NOMO-1 (cell line): ENCODE data around the gene HS3ST6.
"Not testable (repeated sequence)": the region's sequence is repeated elsewhere in the genome, so short reads cannot be mapped to it uniquely, and the experiment has no call there.

Source experiments
- DNase-seq, 2 experiments: peaks; one replicate each; lab custom pipeline; 2025; ENCODE audit not compliant: unreplicated experiment in 2 of 2; lab: John Stamatoyannopoulos, UW

The HS3ST6 gene

DNA sequence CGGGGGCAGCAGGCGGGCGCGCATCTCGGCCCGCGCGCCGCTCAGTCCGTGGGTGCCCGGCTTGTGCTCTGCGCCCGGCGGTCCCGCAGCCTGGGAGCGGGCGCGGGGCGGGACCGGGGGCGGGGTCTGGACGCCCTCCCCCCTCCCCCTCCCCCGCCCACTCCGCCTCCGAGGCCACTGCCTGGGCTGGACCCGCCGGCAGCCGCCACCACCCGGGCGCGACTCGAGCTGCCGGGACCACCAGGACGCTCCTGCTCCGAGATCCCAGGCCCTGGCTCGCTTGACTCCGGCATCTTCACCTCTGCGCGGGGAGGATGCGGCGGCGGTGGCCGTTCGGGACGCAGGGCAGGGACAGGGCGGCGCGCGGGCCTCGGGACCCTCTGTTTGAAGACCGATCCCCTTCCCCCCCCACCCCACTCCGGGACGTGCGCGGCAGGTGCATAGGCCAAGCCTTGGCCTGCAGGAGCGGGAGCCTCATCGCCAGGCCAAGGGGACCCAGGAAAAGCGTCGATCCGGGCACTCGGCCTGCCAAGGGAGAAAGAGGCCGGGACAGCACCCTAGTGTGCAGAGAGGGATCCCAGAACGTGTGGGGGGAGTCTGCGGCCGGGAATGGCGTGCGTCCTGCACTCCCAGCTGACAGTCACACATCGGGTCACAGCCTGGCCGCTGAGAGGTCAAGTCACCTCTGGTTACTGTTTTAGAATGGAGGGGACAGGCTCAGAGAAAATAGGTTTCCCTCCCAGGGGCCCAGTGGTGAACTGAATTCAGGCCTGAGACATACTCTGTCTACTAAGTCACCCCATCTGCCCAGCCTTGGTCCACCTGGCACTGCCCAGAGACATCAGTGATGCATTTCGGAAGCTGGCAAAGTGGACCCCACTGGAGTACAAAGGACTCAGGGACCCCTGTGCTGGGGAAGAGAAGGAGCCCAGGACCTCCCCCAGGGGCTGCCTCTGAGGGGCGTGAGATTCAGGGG lies at the start of gene HS3ST6:
Gene HS3ST6 (minus strand): TSS at position 65 of the 976 bp plus-strand sequence. CDS start 92 bp downstream, outside the sequence.
- DNase-seq = no peak

DNA sequence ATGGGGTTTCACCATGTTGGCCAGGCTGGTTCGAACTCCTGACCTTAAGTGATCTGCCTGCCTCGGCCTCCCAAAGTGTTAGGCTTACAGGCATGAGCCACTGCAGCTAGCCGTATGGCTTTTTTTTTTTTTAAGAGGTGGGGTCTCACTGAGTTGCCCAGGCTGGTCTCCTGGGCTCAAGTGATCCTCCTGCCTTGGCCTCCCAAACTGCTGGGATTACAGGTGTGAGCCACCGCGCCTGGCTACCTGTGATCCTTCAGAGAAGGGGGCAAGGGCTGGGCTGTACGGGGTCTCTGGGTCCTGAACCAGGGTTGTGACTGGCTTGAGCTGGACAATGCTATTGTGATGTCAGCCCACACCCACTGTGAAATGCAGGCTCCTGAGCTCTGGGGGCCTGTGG lies 48.2 kb upstream of the HS3ST6 start, which contains the start of gene RNF151:
Gene RNF151 (plus strand): TSS at position 397 of the 400 bp plus-strand sequence. CDS start 26 bp downstream, outside the sequence.
- no peak for DNase-seq

DNA sequence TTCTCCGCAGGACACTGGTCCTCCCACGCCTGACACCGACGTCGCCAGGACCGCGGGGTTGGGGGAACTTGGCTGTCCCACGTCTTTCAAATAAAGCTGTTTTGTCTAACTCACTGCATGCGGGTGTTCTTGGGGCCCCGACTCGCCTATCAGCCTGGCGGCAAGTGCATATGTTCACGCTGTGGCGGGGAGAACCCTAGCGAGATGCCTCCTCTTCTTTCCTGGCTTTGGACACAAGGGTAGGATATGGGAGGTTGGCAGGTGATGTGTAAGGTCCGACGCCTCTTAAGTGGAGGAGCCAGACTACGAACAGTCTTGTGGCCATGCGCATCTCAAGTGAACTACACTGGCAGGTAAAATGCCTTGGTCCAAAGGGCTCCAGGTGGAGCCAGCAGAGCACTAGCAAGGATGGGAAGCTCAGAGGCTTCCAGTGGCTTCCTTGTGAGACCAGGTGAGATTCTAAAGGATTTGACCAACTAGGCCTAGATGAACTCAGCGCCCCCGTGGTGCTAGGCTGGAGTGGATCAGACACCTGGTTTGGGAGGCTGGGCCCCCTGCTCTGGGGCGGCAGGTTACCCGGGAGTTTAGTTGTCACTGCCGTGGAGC lies 47.3 kb upstream of the HS3ST6 start:
- DNase-seq = no peak

DNA sequence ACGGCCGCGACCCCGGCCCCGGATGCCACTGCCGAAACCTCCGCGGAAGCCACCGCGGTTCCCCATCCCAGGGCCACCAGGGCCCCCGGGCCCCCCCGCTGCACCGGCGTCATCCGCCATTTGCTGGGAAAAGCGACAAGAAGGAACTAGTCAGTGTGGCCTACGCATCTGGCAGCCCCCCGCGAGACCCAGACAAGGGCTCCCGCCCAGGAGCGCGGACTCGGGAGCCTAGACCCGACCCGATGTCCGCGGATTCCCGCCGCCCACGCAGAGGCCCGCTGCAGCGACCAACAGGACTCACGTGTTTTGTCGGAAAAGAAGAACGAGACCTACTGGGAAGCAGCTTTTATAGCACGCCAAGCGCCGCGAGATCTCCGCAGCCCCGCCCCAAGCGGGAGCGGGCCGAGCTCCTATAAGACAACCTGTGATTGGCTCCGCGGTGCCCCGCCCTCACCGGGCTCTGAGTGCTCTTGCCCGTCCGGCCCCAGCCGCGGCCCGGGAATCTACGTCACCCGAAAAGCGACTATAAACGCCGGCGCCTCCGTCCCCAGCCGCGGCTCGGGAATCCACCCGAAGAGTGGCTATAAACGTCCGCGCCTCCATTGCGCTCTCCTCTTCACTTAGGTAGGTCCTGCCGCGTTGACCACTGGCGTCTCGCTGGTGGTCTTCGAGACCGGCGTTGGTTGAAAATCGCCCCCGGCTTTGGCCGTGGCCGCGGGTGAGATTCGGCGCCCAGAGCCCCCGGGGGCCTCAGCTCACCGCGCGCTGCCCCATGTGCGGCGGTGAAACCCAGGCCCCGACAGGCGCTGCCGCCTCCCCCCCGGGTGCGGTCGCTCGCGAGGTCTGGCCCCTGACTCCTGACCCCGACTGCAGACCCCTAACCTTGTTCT lies 46.5 kb upstream of the HS3ST6 start, which contains the start of gene RPS2:
Gene RPS2 (minus strand): TSS at position 321 of the 890 bp plus-strand sequence. CDS start 201 bp downstream, at position 120.
- DNase-seq = peak; percentile 98 to 99

- DNase-seq = no peak
Measured at GRCh38 chr16:1963806-1964505, 45.7 kb upstream of the HS3ST6 start.

DNA sequence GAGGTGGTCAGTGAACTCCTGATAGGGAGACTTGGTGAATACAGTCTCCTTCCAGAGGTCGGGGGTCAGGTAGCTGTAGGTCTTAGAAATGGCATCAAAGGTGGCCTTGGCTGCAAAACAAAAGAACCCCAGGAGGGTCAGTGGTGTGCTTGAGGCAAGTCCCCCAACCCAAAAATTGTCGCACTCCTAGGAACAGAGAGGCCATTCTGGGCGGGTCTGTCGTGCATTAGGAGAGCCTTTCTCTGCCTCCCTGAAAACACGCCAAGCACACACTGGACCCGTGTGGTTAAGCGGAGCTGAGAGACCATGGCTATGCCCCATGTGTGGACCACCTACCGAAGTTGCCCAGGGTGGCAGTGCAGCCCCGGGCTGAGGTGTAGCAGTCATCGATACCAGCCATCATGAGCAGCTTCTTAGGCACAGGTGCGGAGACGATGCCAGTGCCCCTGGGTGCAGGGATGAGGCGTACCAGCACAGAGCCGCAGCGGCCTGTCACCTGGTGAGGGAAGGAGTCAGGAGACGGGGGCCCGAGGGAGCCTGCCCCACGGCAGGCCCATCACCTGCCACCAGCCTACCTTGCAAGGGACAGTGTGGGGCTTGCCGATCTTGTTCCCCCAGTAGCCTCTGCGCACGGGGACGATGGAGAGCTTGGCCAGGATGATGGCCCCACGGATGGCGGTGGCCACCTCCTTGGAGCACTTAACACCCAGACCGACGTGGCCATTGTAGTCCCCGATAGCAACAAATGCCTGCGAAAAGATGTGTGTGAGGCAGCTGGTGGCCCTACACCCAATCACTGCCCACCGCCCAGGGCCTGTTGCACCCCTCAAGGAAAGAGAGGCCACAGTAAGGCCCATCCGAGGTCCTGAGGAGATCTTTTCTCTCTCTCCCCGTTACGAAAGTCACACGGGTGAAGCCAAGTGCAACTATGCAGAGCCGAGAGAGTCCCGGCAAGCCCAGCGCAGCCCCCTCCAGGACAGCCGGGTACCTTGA lies 44.2 kb upstream of the HS3ST6 start:
- not testable (repeated sequence) for DNase-seq

- DNase-seq = no peak
Measured at GRCh38 chr16:1961651-1962067, 43.4 kb upstream of the HS3ST6 start.

DNA sequence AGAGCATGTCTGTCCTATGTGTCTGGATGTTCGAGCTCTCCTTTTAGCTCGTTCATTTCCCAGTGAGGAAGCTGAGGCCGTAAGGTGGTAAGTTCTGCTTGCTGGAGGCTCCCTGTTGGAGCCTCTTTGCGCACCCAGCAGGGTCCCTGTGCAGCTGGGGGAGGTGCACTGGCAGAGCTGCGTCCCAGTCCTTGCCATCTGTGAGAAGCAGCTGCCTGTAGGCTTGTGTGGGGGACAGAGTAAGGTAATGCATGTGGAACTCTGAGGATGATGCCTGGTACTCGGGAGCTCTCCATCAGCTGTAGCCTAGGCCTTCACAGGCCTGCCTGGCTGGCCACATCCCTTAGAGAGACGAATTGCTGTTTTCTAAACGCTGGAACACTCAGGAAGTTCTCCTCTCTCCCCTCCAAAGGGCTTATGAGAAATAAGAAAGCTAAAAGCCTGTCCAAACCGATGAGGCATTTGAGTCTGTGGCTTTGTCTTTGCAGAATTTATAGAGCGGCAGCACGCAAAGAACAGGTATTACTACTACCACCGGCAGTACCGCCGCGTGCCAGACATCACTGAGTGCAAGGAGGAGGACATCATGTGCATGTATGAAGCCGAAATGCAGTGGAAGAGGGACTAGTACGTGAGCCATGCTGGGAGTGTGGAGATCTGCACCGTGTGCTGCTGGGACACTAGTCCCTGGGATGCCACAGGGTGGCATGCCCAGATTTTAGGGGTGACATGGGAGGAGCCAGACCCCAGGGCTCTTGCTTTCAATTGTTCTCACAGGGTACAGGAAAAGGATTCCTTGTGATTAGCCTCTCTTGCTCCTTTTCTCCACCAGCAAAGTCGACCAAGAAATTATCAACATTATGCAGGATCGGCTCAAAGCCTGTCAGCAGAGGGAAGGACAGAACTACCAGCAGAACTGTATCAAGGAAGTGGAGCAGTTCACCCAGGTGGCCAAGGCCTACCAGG lies 42.7 kb upstream of the HS3ST6 start:
- DNase-seq = peak; percentile 29 to 45

DNA sequence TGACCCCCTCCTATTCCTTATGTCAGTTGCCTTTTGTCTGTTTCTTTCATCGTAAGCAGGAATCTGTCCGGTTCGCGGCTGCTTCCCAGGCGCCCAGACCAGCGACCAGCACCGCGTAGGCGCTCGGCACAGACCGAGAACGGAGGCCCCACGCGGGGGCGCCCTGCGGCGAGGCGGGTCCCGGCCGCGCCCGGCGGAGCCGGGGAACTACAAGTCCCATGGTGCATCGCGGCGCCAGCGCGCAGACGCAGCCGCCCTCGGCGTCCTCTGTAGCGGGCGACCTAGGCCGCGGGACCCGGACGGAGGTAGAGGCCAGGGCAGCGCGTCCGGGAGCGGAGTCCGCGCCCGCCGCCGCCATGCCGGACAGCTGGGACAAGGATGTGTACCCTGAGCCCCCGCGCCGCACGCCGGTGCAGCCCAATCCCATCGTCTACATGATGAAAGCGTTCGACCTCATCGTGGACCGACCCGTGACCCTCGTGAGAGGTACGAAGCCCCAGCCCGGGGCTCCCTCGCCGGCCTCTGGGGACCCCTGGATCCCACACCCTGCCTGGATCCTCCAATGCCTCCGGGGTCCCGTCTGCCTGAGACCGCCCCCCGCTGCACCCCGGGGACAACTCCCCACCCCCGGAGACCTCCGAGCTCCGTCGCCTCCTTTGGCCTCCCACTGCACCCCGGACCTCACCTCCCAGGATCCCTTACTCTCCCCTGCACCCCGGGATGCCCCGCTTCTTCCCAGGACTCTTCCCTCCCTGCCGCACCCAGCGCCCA lies 41.2 kb upstream of the HS3ST6 start, which contains the start of gene NDUFB10:
Gene NDUFB10 (plus strand): TSS at position 270 of the 771 bp plus-strand sequence. CDS start 87 bp downstream, at position 357.
- peak; percentile 81 to 92 for DNase-seq

DNA sequence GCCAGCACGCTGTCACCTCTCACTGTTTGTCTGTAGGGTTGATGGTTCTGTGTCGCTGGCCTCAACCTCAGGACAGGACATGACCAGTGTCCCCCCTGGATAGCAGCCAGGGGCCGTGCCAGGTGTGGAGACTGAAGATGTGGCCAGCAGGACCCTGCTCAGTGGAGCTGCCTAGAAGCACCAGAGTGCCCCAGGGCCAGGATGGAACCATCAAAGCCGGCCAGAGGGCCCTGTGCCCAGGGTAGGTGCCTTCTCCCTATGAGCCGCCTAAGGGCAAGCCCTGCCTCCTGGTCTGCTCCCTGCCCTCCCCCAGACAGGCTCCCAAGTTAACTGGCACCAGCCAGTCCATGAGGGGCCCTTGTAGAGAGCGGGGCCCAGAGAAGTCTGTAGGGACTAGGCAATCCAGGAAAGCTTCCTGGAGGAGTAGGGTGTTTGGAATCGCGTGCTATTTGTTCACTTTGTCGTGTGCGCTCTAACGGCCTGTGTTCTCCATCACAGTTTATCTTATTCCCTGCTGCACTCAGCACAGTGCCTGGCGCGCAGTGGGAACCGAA lies 40.6 kb upstream of the HS3ST6 start:
- no peak for DNase-seq

DNA sequence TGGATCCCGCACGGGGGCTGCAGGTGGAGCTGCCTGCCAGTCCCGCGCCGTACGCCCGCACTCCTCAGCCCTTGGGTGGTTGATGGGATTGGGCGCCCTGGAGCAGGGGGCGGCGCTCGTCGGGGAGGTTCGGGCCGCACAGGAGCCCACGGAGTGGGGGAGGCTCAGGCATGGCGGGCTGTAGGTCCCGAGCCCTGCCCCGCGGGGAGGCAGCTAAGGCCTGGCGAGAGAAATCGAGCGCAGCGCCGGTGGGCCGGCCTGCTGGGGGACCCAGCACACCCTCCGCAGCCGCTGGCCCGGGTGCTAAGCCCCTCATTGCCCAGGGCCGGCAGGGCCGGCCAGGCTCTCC lies 39.9 kb upstream of the HS3ST6 start:
- DNase-seq = not testable (repeated sequence)

- DNase-seq = not testable (repeated sequence)
Measured at GRCh38 chr16:1957434-1958142, 39.4 kb upstream of the HS3ST6 start.

GRCh38 chr16:1953734-1954133 lies 35.5 kb upstream of the HS3ST6 start:
- no peak for DNase-seq

- no peak for DNase-seq
Measured at GRCh38 chr16:1950559-1950958, 32.3 kb upstream of the HS3ST6 start.

DNA sequence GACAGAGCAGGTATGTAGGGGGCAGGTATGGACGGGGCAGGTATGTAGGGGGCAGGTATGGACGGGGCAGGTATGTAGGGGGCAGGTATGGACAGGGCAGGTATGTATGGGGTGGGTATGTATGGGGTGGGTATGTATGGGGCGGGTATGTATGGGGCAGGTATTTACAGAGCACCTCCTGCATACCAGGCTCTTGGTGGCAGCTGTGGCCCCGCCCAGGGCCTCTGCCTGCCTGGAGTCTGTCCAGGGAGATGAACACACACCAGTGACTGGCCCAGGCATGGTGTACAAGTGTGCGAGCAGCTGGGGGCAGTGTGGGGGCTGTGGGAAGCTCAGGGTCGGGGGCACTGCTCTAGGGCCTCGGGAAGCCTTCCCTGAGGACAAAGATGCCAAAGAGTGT lies 31.8 kb upstream of the HS3ST6 start:
- no peak for DNase-seq

DNA sequence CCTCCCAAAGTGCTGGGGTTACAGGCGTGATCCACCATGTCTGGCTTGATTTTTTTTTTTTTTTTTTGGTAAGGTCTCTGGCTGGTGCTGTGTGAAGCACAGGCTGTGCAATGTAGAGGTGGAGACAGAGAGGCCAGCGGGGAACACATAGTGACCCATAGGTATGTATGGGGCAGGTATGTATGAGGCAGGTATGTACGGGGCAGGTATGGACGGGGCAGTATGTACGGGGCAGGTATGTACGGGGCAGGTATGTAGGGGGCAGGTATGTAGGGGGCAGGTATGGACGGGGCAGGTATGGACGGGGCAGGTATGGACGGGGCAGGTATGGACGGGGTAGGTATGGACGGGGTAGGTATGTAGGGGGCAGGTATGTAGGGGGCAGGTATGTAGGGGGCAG lies 31.3 kb upstream of the HS3ST6 start:
- no peak for DNase-seq
